ENCODE results near the gene SLC24A4.

- no peak for TF ChIP-seq CTCF (IDR thresholded peaks at IDR 0.05; ENCODE audit: poor library complexity)
- no peak for TF ChIP-seq EZH2 (IDR thresholded peaks at IDR 0.05; ENCODE audit: borderline replicate concordance)
These were observed 179.0 kb downstream of the SLC24A4 start for GRCh38 chr14:92501891-92502351.

Data from hepatocyte (in vitro differentiated cells).